Posterior vena cava (tissue), 2 donors: Measurements from ENCODE around the gene JPT2. TPM values are rescaled to one million over a fixed set of nuclear protein-coding genes. Genes with fewer than 3 reads are reported as not detected.
A peak's percentile ranks its signal among the peaks of the same experiment; 100 is the strongest.

Experiments
- DNase-seq: peaks from one replicate; pipeline ENCODE4 v3.0.0-alpha.2; 2020; ENCODE audit warnings: low spot score
- intact Hi-C, 2 donors: fragments of 100-400 bp; cut with DNase I; formaldehyde crosslinking; loops; one replicate each; pipeline versions ENCODE4 v1.14.1 to v1.14.2; 2022 to 2023
- total RNA-seq, 2 donors: library from RNA; stranded (reverse); fragmentation: NEBNext Ultra II Directional; extraction: Animal tissue kit (Norgen Biotek cat#: 25700); gene quantifications; one replicate each; pipeline ENCODE4 v1.2.1, GENCODE V29; 2021
- donor health status: DM: yes; HTN: yes; CAD: no.
- donor health status: DM: yes; HTN: yes; CAD: no.

Gene JPT2
- total RNA-seq, 2 donors from 2014 or later, result 23.3 to 31.1 TPM

DNA sequence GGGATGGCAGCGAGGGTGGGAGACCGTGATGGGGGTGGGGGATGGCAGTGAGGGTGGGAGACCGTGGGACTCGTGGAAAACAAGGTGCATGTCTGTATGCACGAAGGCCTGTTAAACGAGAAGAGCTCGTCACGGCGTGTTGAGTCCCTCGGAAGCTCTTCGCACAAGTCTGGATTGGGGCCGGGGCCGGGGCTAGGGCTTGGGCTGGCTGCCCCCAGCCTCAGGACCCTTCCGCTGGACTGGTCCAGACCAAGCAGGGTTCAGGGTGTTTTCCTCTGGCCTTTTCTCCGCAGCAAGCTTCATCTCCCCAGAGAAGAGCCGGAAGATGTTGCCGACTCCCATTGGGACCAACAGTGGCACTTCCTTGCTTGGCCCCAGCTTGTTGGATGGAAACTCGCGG, 7.7 kb upstream of the JPT2 start:
- intact Hi-C loops, result no loop called here
- no peak for DNase-seq

DNA sequence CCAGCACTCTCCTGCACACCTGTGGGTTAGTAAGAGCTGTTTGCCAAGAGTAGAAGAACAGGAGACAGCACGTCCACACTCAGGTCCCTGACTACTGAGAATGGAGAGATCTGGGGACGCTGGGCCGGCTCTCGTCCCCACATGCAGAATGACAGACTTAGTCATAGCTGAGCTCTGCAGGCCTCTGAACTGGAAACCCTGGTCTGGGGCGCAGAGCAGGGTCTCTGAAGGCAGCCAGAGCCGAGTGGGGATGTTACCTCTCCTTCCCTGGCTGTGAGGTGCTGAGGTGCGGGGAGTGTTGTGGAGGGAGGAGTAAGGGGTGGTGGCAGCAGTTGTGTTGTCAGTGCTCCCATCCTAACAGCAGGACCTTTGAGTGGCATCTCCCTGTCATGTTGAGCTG, 7.2 kb upstream of the JPT2 start:
- intact Hi-C loops, result no loop called here

DNA sequence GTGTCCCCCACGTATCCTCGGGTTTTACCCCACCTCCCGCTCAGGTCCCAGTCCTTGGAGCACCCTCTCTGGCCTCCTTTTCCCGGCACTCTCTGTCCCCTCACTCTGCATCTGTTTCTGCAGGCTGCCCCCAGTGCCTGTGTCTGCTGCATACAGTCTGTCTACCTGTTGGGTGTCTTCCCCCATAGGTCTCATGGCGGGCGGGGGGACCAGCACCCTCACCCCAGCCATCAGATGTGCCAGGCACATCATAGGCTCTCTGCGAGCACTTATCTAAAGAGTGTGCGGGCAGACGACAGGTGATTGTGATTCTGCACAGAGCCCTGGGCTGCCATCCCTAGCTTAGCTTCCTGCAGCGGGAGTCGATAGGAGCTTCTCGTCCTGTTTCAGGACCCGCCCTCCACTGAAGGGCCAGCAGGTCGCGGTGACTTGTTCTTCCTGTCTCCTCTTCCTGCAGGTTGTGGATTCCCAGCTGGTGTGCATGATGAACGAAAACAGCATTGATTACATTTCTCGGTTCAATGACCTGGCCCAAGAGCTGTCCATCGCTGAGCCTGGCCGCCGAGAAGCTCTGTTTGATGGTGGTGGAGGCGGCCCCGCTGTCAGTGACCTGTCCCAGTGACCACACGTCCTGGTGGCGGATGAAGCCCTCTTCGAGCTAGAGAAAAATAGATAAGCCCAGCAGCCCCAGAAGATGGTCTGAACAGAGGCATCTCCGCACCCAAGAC, 4.5 kb upstream of the JPT2 start:
- no peak for DNase-seq
- intact Hi-C loops, result no loop called here

More for the DNA sequence above, 7.2 kb upstream of the JPT2 start:
- DNase-seq, result no peak

DNA sequence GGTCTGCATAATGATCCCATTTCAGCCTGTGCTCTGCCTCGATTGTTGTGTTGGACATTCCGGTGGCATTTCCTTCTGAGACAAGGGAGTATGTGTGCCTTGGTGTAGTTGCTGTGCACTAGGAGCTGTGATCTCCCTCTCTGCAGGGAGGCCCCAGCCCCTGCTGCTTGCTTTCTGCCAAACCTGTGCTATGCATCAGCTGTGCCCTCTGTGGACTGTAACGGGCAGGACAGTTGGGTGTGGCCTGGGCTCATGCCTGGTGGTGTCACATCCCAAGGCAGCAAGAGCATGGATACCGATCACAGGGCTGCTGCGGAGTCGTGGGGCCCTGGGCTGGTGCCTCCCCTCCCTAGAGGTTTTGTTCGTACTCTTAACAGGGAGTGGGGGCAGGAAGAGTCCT, 3.8 kb upstream of the JPT2 start:
- intact Hi-C loops, result no loop called here
- no peak for DNase-seq

DNA sequence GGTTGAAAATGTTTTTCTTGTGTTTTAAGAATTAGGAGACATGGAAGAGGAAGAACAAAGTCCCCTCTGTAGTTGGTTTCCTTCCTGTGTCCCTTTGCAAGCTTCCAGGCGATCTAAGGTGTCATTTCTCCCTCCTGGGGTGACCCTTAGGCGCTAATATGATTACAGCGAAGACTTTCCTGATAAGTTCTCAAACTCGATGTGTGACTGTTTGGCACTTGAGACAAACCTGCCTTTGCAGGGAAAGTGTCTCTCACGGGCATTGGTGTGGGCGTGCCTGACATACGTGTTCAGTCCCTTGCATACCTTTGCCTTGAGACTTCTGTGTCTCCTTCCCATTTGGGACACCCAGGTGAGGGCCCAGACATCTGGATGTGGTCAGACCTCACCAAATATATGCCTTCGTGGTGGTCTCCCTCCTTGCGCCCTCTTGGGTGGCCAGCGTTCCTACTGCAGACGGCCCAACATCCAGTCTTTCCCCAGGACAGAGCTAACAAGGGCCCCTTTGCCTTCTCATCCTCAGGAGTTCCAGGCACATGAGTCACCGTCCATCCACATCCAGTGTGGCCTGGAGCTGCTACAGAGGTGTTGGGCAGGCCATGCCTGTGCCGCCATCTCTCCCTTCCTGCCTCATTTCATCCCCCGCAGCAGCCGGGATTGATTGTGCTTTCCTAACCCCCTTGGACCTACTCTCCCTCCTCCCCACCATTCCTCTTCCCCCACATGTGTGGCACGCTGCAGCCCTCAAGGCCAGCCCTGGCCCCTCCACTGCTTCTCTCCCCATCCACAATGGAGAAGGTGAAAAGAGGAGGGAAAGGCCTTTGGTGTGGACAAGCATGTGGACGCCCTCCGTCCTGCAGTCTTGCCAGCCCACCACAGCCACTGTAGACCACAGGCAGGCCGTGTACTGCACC, 3.1 kb upstream of the JPT2 start:
- intact Hi-C loops, result no loop called here
- DNase-seq, result no peak

- DNase-seq, result no peak
- intact Hi-C loops, result no loop called here
Measured at GRCh38 chr16:1676661-1677060, 1.4 kb upstream of the JPT2 start.

DNA sequence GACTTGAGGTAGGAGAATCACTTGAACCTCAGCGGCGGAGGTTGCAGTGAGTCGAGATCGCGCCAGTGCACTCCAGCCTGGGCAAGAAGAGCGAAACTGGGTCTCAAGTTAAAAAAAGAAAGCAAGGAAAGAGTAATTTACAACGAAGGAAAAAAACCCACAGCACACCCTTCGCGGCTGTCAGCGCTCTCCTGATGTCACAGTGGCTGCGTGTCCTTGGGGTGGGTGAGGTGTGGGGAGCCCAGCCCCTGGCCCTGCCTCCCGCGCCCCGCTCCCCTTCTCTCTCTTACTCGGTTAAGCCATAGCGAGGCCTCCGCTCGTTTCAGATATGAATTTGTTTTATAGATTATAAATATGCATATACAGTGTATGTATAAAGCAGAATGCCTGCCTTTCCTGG, 740 bp upstream of the JPT2 start:
- no peak for DNase-seq
- intact Hi-C loops, result no loop called here

DNA sequence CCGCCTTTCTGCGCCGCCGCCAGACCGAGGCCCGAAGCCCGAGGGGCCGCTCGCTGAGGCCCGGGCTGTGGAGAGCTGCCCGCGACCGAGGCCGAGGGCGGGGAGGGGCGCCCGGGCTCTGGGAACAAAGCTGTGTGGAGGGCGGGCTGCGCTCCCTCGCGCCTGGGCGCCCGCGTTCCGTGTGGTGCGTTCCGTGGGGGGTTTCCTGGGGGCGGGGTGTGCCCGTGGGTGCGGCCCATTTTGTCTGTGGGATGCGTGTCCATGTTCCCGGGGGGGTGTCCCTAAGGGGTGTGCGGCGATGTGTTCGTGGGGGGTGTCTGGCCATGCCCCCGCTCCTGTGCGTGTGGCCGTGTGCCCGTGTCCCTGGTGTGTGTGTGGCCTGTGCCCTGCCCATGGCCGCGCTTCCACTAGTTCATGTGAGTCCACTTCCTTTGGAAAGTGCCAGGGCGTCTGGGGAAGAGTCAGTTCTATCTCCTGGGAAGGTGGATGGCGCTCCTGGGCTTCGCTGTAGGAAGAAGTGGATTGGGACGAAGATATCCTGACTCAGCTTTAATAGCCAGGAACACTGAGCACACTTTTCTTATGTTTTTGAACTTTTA, 520 bp downstream of the JPT2 start:
- intact Hi-C loops, result no loop called here

GRCh38 chr16:1680361-1680760, 2.3 kb downstream of the JPT2 start:
- DNase-seq, result peak; percentile 41
- intact Hi-C loops, result loop anchor here in 1 of 2 donors (5.0 kb wide), 1 partner anchor 743 kb away; no protein-coding TSS in a partner anchor

More for the DNA sequence above, 520 bp downstream of the JPT2 start:
- peak; percentile 81 for DNase-seq

DNA sequence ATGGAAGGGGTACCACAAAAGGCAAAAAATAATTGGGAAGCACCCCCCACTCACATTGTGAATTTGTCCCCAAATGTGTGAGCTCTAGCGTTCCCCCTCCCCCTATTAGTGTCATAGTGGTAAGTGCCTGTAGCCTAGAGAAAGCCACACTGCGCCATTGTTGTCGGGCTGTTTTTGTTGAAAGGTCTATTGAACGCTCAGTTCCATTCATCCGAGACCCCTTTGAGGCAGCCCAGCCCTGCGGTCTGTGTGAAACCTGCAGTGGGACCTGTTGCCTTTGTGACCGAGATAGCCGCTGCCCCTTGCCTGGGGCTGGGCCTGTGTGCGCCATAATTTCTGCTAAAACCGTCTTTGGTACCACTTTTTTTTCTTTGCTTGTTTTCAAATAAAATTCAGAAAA, 3.0 kb downstream of the JPT2 start:
- intact Hi-C loops, result loop anchor here in 1 of 2 donors (5.0 kb wide), 1 partner anchor 744 kb away; no protein-coding TSS in a partner anchor
- peak; percentile 51 for DNase-seq

- DNase-seq, result peak; percentile 61
- intact Hi-C loops, result no loop called here
Measured at GRCh38 chr16:1687427-1688316, 9.6 kb downstream of the JPT2 start.

DNA sequence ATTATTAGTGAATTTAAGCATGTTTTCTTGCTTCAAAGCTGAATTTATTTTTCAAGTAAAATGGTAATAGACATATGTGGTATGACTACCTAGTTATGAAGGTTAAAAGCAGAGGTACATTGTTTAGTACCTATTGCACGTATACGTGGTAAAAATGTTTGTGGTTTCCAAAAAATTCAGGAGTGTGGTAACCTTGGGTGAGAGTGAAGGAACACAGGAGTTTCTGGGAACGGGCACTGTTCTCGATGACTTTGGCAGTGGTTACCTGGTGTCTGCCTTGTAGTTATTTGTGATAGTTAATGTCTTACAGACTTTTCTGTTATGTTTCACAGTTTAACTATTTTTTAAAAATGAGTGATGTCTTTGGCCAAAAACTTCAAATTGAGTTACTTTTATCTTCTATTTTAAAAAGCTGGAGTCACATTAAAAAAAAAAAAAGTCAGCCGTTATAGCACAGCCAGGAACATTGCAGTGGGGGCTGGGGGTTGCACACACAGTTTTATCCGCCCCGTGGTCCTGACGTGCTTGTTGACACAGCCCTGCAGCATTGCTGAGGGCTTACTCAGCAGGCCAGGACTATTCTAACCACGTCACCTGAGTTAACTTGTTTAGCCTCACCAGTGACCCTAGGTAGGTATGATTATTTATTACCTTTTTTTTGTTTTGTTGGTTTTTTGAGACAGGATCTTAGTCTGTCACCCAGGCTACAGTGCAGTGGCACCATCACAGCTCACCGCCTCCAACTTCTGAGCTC, 10.9 kb downstream of the JPT2 start:
- intact Hi-C loops, result no loop called here

GRCh38 chr16:1689853-1690252, 11.8 kb downstream of the JPT2 start:
- intact Hi-C loops, result loop anchor here in 1 of 2 donors (10.0 kb wide), 1 partner anchor 195 kb away; the partner anchor contains the start of gene TELO2
- DNase-seq, result no peak

More for the DNA sequence above, 10.9 kb downstream of the JPT2 start:
- DNase-seq, result no peak

GRCh38 chr16:1690810-1691209, 12.7 kb downstream of the JPT2 start:
- no peak for DNase-seq
- intact Hi-C loops, result loop anchor here in 1 of 2 donors (10.0 kb wide), 1 partner anchor 196 kb away; the partner anchor contains the start of gene TELO2

DNA sequence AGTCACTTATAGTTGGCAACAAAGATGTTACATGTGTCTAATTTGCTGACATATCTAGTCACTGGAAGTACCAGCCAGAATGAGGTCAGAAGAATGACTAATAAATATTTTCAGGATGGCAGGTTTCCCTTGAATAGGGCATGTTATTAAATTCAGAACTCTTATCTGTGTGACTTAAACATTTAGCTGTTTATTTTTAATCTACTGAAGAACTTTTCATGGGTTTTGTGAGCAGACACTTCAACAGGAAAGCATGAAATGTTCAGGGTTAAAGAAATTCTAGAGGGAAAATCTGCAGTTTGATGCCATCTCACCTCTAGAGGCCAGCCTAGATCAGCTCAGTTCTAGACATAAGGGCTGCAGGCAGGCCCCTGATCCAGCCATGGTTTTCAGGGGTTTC, 13.2 kb downstream of the JPT2 start:
- DNase-seq, result no peak
- intact Hi-C loops, result loop anchor here in 1 of 2 donors (10.0 kb wide), 1 partner anchor 196 kb away; the partner anchor contains the start of gene TELO2

DNA sequence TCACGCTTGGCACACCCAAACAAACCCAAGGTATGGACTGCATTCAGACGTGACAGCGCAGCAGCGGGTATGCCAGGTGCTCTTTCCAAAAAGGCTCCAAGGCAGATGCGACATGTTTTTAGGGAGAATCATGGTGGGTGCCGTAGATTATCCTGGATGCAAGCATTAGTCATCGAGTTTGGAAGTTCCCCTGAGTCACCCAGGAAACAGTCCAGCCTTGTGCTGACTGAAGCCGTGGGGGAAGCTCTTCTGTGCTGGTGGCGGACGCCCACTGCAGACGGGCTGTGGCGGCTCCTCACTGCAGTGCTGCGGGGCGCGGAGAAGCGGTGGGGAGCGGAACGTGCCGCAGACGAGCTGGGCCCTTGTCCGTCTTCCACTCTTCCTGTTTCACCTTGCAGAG, 13.9 kb downstream of the JPT2 start:
- intact Hi-C loops, result loop anchor here in 1 of 2 donors (10.0 kb wide), 1 partner anchor 197 kb away; the partner anchor contains the start of gene TELO2
- DNase-seq, result no peak

DNA sequence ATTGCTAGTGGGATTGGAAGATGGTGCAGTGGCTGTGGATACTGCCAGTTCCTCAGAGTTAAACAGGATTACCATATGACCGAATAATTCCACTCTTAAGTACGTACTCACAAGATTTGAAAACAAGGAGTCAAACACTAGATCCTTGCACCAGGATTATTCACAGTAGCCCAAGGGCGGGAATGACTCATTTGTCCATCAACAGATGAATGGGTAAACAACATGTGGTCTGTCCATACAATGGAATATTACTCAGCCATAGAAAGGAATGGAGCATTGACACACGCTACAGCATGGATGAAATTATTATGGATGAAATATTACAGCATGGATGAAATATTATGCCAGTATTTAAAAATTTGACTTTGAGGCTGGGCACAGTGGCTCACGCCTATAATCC, 18.8 kb downstream of the JPT2 start:
- intact Hi-C loops, result loop anchor here (5.0 to 10.0 kb wide), 2 partner anchors 202 to 1890 kb away; partner anchors contain the start of gene TELO2 (in 1 of the 2)
- no peak for DNase-seq

DNA sequence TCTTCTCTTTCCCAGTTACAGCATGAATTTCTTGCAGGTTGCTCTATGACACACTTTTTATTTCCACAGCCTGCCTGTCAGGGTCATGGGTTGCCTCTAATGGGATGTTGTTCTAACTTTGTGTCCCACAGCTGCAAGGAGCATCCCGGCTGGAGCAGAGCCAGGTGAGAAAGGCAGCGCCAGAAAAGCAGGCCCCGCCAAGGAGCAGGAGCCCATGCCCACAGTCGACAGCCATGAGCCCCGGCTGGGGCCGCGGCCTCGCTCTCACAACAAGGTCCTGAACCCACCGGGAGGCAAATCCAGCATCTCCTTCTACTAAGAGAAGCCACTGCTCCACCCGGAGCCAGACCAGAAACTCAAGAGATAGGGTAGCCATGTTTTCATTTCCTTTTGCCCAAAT, 20.6 kb downstream of the JPT2 start:
- intact Hi-C loops, result loop anchor here (5.0 to 10.0 kb wide), 2 partner anchors 204 to 1889 kb away; partner anchors contain the start of gene TELO2 (in 1 of the 2)
- DNase-seq, result no peak
